CD4-positive, alpha-beta T cell treated with Interleukin-17A for 1 hour (primary cell): ENCODE results near the gene TMTC4.

Source experiments
- DNase-seq: peaks from one replicate; pipeline ENCODE4 v3.0.0-alpha.2; 2020

TMTC4 gene

DNA sequence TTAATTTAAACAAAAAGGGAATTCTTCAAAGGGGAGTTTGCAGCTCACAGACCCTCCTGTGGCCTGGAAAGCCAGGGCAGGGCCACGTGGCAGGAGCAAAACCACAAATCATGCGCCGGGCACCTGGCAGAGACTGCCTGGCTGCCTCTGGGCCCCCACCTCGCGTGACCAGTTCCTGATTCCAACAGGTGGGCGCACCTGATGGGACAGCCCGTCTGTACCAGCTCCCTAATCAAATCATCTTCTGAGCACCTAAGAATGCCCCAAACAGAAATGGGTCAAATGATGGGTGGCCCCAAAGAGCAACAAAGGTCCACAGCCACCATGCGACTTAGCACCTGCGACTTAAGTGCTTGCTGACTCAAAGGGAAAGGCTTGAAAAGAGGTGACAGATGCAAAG, 9.2 kb downstream of the TMTC4 start:
- DNase-seq: no peak

DNA sequence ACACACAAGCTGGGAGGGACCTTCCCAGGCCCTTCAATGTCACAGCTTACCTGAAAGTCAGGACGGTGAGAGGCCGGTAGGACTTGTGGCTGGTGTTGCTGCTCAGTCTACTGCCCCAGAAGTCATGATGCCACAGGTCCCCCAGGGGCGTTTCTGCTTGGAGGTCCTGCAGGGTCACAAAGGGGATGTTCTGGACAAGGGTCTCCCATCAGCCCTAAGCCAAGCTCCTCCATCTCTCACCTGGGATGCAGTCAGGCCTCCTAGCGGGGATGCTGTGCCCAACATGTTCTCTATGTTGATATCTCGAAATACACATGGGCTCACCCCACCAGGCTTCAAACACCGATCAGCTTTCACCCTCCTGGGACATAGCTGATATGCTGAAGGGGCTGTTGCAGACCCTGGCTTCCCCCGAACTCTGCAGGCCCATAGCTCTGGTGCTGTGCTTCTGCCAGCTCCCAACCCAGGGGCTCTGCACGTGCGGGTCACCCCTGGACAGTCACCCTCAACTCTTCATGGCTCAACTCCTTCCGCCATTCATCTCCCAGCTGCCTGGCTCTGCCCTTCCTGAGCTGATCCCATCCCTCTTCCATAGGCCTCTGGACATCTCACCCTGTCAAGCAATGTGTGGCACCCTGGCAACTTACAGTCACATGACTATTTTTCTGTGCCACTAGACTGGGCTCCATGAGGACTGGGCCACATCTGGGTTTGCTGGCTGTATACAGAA, 10.3 kb downstream of the TMTC4 start:
- no peak for DNase-seq

DNA sequence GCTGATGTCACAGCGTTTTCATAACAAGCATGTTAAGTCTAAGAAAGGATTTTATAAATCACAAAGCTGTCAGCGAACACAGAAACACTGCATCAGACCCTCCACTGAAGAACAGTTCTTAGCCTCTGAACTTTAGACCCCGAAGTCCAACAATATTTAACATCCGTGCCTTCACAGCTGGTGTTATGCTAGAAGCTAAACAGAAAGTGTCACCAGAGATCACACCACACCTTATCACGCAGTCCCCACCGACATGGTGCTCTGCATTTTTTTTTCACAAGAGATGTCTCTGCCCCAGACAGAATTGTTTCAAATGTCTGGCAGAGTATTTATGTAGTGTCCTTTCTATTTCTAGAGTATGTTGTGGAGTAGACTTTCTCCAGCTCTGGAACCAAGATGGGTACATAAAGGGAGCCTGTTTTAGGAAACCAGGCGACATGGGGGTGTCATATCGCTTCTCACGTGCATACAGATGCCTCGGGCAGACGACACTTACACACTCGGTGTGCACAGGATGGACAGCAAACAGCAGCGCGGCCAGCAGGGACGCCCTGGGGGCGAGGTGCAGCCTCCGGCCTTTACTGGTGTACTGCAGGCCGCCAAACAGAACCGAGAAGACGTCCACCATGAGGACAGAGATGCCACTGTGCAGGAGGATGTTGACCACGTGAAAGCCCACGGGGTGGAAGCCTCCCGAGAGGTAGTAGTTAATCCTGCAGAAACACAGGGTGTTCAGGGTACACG, 12.0 kb downstream of the TMTC4 start:
- DNase-seq: no peak

DNA sequence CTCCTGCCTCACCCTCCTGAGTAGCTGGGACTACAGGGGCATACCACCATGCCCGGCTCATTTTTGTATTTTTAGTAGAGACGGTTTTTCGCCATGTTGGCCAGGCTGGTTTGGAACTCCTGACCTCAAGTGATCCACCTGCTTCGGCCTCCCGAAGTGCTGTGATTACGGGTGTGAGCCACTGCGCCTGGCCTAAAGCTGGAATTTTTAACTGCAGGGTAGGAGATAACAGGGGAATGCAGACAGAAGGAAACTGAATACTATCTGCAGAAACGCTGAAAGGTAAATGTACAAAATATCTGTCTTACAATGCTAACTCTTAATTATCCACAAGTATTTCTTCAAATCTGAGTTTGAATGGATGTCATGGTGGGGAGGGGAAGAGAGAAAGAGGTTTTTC, 13.8 kb downstream of the TMTC4 start:
- no peak for DNase-seq

DNA sequence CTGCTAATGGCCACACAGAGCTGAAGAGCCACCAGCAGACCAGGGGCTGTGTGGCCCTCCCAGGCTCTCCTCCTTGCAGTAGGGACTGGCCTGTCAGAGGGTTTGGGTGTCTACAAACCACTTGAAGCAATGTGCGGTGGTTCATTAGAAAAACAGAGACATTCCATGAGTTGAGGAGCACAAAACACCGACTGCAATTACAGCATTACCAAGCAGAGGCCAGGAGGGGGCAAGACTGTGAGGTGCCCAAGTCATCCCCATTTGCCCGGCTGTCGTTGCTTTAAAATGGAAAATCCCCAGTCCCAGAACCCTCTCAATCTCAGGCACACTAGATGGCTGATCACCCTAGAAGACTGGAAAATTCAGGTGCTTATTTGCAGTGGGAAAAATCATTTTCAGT, 15.0 kb downstream of the TMTC4 start:
- no peak for DNase-seq

DNA sequence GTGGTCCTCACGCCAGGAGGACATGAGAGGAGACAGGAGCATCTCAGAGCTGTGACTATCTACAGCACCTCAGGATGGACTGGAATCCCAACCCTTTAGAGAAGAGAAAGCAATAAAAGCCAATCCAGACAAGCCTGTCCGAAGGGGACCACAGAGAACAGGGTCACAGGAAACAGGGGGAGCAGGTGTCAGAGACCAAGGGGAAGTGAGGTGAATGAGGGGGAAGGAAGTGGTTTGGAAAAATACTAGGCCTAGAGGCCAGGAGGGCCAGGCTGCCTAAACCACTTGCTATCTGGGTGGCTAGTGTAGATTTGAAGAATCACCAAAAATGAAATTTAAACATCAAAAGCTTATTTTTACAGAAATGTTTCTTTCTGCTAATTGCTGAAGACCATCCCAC, 16.2 kb downstream of the TMTC4 start:
- DNase-seq: peak; percentile 9

DNA sequence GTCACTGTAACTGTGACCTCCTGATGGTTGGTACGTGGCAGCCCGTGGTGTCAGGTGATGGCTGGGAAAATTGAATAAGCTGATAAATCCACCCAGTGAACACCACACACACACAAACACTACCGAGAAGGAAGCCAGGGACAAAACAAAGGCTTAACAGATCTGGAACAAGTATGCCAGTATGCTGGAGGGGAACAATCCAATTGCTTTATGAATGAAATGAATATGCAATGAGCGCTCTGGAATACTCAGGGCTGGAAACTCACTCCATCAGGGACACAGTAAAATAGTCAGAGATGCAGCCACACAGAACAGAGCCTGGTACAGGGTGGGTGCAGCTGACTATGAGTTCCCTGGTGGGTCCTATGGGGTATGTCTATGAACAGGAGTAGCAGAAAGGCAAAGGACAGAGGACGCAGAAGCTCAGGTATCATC, 16.7 kb downstream of the TMTC4 start:
- no peak for DNase-seq

DNA sequence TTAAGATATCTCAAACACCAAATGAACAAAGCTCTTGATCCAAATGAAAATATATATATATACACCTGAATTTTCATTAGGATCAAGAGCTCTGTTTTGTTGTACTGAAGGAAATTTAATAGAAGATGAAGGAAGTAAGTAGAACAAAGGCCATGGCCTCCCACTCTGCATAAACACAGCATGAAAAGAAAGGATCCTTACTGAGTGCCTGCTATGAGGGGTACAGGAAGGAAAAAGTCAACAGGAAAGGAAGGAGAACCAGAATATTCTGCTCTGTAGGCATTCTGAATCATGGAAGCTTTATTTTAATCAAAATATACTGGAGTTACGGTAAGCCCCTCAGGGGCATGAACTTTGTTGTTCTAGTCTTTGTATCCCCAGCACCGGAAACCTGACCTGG, 22.1 kb downstream of the TMTC4 start:
- no peak for DNase-seq

DNA sequence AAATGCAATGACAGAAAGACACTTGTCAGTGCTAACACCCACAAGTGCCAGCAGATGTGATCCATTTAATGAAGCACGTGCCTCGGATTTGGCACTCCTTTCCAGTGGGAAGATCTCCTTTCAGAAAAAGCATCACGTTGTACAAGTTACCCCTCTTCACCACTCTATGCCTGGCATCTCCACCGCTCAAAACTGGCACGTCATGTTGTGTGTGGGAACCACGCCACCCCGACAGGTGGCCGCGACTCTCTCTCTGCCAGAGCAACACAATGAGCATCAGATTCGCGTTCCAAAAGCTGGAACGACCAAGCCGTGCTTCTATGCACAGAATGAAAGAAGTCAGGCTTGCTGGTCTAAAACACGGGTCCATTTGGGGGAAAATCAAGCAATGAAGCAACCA, 24.3 kb downstream of the TMTC4 start:
- DNase-seq: no peak

DNA sequence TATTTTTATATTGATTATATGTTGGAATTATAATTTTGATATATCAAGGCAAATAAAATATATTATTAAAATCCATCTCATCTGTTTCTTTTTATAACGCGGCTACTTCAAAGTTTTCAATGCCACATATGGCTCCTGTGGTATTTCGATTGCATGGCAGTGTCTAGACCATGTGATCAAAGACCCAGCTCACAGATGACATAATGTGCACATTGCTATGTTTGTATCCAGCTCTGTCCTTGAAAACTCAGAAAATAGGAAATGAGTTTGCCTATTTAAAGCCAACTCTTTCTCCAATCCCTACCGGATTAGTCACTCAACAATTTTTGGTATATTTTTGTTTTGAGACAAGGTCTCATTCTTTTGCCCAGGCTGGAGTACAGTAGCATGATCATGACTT, 26.2 kb downstream of the TMTC4 start:
- no peak for DNase-seq

DNA sequence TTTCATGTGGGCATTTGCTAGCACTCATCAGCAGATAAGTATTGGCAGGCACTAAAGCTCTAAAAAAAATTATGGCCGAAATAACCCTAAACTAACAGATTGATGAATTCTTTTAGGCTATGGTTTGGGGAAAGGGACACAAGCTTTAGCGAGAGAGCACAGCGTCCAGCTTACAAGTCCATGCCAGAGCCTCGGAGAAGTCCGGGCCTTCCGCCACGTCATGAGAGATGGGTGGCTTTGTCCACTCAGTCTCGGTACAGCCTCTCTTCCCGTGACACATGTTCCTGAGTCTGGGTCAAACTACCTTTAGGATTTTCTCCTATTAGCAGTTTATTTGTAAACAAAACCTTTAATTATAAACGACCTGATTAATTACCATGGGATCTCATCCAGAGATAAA, 27.7 kb downstream of the TMTC4 start:
- no peak for DNase-seq

DNA sequence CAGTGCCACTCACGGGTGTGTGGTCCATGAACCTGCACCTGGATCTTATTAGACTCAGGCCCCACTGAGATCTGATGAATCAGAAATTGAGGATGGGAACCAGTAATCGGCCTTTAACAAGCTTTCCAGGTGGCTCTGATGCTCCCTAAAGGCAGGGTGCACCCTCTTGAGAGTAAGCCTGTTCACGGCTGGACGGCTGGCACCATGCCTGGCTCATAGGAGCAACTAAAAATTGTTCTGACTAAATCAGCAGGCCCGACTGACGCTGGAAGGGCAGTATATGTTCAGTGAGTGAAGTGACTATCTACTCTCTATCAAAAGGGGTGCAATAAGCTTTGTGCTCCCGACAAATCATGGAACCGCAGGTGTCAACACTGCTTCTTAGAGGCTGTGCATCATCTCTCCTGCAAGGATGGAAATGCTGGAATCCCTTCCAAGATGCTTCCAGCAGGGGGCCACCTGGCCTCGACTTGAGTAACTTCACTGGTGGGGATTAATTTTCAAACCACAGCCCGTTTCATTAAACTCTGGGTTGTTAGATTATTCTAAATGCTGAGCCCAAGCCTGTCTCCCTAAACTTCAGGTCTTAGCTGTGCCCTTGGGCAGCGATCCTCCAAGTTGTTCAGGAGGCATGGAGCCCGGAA, 28.4 kb downstream of the TMTC4 start:
- DNase-seq: no peak

DNA sequence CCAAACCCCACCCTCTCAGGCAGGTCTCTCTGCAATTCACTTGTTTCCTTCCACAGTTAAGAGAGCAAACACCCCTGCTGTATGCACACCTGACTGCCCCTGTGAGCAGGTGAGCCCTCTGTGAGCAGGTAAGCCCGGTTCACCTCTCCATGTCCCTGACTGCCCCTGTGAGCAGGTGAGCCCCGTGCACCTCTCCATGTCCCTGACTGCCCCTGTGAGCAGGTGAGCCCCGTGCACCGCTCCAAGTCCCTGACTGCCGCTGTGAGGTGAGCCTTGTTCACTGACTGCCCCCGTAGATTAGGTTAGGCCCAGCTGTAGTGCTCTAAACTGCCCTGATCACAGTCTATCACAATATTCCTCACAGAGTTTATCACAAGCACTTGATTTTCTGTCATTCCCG, 29.2 kb downstream of the TMTC4 start:
- DNase-seq: no peak

DNA sequence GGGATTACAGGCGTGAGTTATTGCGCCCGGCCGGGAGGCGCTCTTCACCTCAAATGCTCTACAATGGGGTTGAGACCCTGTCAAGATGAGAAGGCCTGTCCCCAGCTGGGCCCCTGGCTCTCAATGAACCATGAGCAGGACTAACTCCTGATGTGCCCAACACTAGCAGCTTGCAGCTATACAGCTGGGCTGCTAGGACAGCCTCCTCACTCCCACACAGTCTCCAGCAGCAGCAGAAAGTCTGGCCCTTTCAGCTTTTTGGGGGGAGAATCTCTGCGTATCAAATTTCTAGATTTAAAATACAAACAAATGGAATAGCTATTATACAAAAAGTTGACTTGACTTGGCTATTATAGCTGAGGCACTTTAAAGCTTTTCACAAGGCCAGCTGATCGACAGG, 30.2 kb downstream of the TMTC4 start:
- DNase-seq: no peak

DNA sequence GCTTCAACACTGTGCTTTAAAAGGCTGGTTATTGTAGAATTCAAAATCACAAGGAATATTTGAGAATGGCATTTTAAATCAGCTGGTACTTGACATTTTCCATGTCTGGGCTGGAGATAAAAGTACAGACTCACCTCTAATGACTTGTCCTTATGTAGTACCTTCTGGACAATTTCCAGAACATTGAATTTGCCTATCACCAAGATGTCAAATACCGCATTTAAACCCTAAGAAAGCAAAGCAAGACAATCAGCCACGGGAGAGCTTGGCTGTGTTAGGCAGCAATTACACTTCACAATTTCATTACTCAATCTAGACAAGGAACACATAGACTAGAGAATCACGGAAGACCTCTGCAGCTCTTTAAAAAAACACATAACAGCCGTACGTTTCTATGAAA, 36.8 kb downstream of the TMTC4 start:
- DNase-seq: no peak

DNA sequence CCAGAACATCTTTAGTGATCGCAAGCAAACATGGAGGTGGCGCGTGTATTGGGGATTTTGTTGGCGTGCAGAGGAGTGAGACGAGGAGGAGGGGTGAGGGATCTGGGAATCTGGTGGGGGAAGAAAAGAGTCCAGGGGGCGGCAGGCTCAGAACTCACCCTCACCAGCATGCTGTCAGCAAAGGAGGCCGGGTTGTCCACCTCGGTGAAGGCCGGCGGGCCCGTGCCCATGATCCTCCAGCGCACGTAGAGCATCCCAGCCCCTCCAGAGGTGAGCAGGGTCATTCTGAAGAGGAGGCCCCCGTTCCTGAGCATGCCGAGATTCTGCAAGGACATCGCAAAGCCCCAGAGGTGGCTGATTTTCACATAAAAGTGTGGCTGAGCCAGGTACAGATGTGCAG, 37.2 kb downstream of the TMTC4 start:
- DNase-seq: no peak

DNA sequence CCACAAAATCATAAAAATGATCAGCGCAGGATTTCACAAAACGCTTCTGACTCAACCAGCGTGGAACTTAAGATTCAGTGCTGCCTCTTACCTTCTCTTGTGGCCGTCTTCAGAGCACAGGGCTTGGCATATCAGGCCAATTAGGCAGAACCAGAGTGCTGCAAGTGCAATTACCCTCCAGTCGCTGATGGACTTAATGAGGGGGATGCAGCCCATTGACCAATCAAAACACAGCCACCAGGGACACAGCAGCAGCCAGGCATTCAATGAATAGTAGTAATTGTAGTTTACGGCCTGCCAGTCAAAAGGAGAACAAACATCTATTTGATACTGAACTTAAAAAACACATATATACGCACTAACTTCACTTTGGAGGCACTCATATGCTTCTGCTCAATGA, 38.2 kb downstream of the TMTC4 start:
- no peak for DNase-seq

DNA sequence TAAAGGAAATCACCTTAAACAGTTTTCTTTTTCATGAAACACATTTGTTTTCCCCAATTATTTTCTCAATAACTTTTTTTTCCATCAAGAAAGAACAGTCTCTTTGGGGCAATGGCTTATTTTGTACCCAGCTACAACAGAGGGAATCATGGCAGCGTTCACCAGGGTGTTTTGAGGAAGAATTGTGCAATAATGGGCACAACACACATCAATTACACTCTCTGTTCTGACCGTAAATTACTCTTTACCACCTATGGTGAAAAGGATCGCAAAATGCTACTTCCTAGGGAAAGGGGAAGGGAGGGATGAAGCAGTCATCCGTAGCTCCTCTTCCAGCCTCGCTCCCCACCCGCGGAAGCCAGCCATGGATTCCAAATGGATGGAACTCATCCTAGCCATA, 38.6 kb downstream of the TMTC4 start:
- DNase-seq: no peak

DNA sequence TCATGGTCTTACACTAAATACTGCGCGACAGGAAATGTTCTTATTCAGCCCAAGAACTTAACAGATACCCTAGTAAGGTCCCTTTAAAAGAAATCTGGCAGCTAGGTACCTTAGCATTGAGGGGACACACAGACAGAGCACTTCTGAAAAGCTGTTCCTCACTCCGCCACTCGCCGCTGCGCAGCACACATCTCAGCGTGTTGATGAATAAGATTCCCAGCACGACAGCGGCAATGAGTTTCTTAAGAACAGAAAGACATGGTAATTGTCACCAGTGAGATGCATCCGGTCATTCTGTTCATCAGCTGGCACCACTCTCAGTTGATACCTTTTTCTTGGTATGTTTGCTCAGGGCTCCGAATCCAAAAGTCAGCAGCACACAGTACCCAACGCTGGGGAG, 39.9 kb downstream of the TMTC4 start:
- no peak for DNase-seq

DNA sequence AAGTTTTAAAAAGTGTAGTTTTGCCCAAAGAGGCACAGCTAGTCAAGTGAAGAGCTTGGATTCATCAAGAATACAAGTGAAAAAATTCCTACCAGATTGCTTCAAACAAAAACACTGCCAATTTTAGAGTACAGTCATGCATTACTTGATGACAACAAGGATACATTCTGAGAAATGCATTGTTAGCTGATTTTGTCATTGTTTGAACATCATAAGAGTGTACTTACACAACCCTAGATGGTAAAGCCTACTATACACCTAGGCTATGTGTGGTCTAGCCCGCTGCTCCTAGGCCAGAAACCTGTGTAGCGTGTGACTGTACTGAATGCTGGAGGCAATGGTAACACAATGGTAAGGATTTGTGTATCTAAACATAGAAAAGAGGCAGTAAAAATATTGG, 41.1 kb downstream of the TMTC4 start:
- DNase-seq: no peak

DNA sequence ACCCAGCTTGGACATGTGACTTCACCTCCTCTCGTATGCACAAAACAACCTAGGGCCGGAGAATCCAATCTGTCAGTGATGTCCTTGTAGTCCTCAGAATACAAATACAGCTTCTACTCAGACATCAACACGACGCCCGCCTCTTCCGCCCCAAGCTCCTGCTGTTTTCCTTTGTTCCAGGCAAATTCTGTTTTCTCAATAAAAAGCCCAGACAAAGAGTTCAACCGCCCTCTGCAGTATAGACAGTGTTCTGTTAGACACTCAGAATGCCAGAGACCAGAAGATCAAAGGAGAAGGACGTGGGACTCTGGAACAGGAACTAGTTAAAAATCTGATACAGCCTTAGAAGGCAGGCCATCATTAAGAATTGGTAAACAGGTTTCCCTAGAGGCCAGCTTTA, 44.0 kb downstream of the TMTC4 start:
- no peak for DNase-seq

DNA sequence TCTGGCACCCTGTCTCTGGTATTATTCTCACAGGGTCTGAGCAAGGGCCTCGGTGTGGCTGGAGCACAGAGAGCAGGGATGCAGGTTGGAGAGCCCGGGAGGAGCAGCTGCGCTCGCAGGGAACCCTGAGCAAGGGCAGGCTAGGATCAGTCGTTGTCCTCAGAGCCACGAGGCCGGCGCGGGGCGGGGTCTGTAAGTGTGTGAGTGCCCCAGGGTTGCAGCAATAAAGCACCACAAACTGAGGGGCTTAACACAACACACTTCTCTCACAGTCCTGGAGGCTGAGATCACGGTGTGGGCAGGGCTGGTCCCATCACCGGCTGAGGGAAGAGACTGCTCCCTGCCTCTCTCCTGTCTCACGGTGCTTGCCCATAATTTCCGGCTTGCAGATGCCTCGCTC, 47.5 kb downstream of the TMTC4 start:
- DNase-seq: no peak

DNA sequence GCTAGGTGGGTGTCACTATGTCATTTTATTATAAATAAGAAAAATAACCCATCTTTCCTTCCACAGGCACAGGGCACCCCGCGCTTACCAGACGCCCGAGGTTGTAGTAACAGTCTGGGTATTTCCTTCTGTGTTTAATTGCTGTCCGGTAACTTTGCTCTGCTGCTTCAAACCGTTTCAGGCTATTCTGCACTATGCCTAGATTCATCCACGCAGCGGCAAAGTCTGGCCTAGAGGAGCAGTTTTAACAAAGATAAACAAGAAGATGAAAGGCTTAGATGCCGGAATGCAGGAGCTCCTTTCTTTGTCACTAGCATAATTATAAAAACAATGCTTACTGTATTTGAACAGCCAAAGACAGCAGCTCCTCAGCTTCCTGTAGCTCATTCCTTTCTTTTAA, 49.1 kb downstream of the TMTC4 start:
- no peak for DNase-seq

DNA sequence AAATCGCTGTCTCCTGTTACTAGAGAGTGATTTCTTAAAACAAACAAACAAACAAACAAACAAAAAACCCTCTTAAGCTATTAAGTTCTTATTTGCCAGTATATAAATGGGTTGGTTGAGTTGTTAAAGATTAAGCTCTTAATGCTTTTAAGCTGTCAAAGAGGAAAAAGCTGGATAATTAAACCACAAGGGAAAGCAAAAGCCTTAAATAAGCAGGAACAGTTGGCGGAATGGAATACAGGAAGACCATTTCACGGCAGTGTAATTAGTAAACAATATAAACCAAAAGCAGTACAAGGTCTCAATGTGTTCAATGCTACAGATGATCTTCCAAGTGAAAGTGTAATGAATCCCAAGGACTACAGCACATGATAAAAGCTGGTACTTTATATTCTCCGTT, 53.8 kb downstream of the TMTC4 start:
- DNase-seq: no peak
